ENCODE measurements around the gene ANP32B. TPM values are rescaled to one million over a fixed set of nuclear protein-coding genes. Genes with fewer than 3 reads are reported as not detected.
A peak's percentile ranks its signal among the peaks of the same experiment; 100 is the strongest.

ANP32B gene
- total RNA-seq, 4 donors from 2014 or later: 28.5 to 49.0 (median 48.5) TPM

- DNase-seq (ENCODE audit: low spot score) (no peak), ATAC-seq (ENCODE audit: low FRiP score) (no peak)
- TF ChIP-seq, protein P1, sequence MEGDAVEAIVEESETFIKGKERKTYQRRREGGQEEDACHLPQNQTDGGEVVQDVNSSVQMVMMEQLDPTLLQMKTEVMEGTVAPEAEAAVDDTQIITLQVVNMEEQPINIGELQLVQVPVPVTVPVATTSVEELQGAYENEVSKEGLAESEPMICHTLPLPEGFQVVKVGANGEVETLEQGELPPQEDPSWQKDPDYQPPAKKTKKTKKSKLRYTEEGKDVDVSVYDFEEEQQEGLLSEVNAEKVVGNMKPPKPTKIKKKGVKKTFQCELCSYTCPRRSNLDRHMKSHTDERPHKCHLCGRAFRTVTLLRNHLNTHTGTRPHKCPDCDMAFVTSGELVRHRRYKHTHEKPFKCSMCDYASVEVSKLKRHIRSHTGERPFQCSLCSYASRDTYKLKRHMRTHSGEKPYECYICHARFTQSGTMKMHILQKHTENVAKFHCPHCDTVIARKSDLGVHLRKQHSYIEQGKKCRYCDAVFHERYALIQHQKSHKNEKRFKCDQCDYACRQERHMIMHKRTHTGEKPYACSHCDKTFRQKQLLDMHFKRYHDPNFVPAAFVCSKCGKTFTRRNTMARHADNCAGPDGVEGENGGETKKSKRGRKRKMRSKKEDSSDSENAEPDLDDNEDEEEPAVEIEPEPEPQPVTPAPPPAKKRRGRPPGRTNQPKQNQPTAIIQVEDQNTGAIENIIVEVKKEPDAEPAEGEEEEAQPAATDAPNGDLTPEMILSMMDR (IDR thresholded peaks at IDR 0.05): no peak
Measured at GRCh38 chr9:98054376-98054951, 71.3 kb downstream of the ANP32B start.

DNA sequence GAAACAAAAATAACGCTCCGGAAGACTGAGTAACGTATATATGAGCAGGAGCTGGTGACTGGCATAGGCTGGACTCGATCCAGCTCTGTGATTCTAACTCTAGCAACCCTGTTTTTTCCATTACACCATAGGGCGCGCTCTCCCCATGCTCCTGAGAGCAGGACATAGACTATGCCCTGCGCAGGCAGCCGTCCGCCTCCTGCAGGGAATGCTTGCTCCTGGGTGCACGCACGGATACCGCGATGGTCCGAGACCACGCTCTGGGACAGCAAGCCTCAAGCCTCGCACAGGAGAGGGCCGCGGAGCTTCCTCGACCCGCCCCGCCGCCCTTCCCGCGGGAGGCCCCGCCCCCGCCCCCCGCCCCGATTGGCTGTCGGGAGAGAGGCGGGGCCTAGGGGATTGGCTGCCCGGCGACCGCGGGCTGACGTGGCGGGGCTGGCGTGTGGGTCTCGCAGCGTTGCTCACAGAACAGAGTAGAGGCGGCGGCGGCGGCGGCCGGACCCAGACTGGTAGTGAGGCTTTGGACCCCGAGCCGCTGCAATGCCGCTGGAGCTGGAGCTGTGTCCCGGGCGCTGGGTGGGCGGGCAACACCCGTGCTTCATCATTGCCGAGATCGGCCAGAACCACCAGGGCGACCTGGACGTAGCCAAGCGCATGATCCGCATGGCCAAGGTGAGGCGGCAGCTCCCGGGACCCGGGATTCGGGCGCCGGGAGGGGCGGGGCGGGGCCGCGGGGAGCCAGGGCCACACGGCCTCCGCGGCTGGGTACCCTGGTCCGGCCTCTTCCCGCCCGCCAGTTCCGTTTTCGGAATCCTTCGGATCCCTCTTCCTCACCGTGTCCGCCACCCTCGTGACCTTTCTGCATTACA, 73.4 kb downstream of the ANP32B start, which contains the start of gene NANS:
NANS (plus strand) TSS at position 464 of the 869 bp plus-strand sequence; CDS start at position 541, 77 bp downstream.
- TF ChIP-seq, protein P1 (IDR thresholded peaks at IDR 0.05): no peak
- DNase-seq (ENCODE audit: low spot score) (peak; percentile 81), ATAC-seq (ENCODE audit: low FRiP score) (peak; percentile 100)

GRCh38 chr9:98057138-98057799, 74.1 kb downstream of the ANP32B start:
- DNase-seq (ENCODE audit: low spot score) (no peak), ATAC-seq (ENCODE audit: low FRiP score) (no peak)
- TF ChIP-seq, protein P1 (IDR thresholded peaks at IDR 0.05): no peak

DNA sequence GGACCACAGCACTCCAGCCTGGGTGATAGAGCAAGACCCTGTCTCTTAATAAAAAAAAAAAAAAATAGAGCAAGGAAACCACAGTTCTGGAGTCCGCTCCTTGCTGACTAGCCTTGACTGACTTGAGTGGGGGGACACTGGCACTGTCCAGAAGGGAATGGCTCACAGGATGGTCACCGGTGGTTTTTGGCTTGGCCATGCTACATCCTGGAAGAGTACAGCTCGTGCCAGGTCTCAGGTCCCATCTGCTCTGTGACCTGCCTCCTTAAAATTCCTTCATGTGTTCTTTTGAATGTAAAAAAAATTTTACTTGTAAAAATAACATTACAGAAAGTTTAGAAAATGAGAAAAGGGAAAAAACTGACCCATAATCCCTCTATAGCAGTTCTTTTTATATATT, 79.0 kb downstream of the ANP32B start:
- ATAC-seq (ENCODE audit: low FRiP score): no peak
- TF ChIP-seq, protein P1 (IDR thresholded peaks at IDR 0.05): no peak
- DNase-seq (ENCODE audit: low spot score): no peak

GRCh38 chr9:98064623-98065392, 81.7 kb downstream of the ANP32B start:
- TF ChIP-seq, protein P1 (IDR thresholded peaks at IDR 0.05): no peak
- ATAC-seq (ENCODE audit: low FRiP score) (no peak), DNase-seq (ENCODE audit: low spot score) (no peak)

Small RNA genes lying within 50 kb of the gene (small RNA-seq; reads per million reads assigned to genes)
- gene RNU6-918P: not detected

Other genes starting within 250 kb of the ANP32B start
- gene FOXE1, start 130.1 kb upstream of the ANP32B start, total RNA-seq: not detected
- 10 to 100 TPM; 22.3 to 31.2 (median 24.3) TPM for gene TRMO, start 60.8 kb upstream of the ANP32B start, total RNA-seq
- 1 to 10 TPM in 1 of 4 donors, under 1 TPM in 2, not detected in 1; 0.19 to 1.1 (median 0.44) TPM for gene HEMGN, start 45.2 kb upstream of the ANP32B start, total RNA-seq
- 100 to 1,000 TPM in 1 of 4 donors, 10 to 100 TPM in 3; 57.1 to 104 (median 60.4) TPM for gene NANS, start 73.4 kb downstream of the ANP32B start, total RNA-seq
- 10 to 100 TPM; 11.7 to 25.4 (median 17.0) TPM for gene TRIM14, start 135.9 kb downstream of the ANP32B start, total RNA-seq
- gene CORO2A, start 209.3 kb downstream of the ANP32B start, total RNA-seq: 1 to 10 TPM in 3 of 4 donors, under 1 TPM in 1; 0.56 to 4.4 (median 2.9) TPM

All from omental fat pad (tissue), 4 donors.